Measurements from ENCODE around the gene CXCL17. TPM values are rescaled to one million over a fixed set of nuclear protein-coding genes. Genes with fewer than 3 reads are reported as not detected.

Gene CXCL17
- total RNA-seq, 1 experiment from 2014 or later: not detected

GRCh38 chr19:42474743-42475142 is 32.0 kb upstream of the CXCL17 start:
- peaks cover 0 to 6% (median 3%) of the 10 kb centered on the region in 3 experiments; a peak in 5 of 7 replicates for H3K36me3 Mint-ChIP-seq (ENCODE audit: insufficient read depth in 1 of 3, low read depth in 3 of 3)
- Histone ChIP-seq H4K8ac (replicated peaks; ENCODE audit: insufficient read length, low read depth, low read length) (no peak overlapping the region), H4K5ac (ENCODE audit: insufficient read length, low read depth, low read length) (no peak overlapping the region), H3K9ac (ENCODE audit: extremely low read depth, insufficient read length, low read length) (no peak overlapping the region), H3K4me2 (ENCODE audit: insufficient read depth, insufficient read length, low read length) (no peak overlapping the region), H3K9me3 (ENCODE audit: control insufficient read depth, low read depth, low read length) (no peaks in the 10 kb centered on the region), H2BK12ac (ENCODE audit: insufficient read length, low read depth, low read length) (no peak overlapping the region), H3K4me1 (ENCODE audit: insufficient read depth, low read length) (peaks cover 23% of the 10 kb centered on the region), H2BK5ac (ENCODE audit: insufficient read length, low read length) (peak overlapping the region; percentile 10), H3K79me2 (ENCODE audit: insufficient read depth, low read length) (no peaks in the 10 kb centered on the region), H4K91ac (ENCODE audit: insufficient read length, low read depth, low read length) (no peak overlapping the region), H2BK15ac (ENCODE audit: low read depth, low read length) (no peak overlapping the region), H2AK5ac (ENCODE audit: insufficient read length, low read length) (no peak overlapping the region), H3K4ac (ENCODE audit: low read depth, low read length) (no peak overlapping the region), H3K23me2 (ENCODE audit: insufficient read length, low read depth, low read length, poor library complexity, severe bottlenecking) (no peaks in the 10 kb centered on the region), H3K23ac (ENCODE audit: insufficient read length, low read depth, low read length) (no peak overlapping the region), H2AFZ (ENCODE audit: low read length) (no peak overlapping the region), H3K79me1 (ENCODE audit: insufficient read depth, low read depth, low read length, poor library complexity, severe bottlenecking) (no peaks in the 10 kb centered on the region), H2BK20ac (ENCODE audit: low read depth, low read length, poor library complexity, severe bottlenecking) (no peak overlapping the region), H3K56ac (ENCODE audit: insufficient read length, low read depth, low read length) (no peak overlapping the region), H3T11ph (ENCODE audit: low read length) (peak overlapping the region; percentile 24), H2BK120ac (ENCODE audit: low read depth, low read length, poor library complexity, severe bottlenecking) (no peak overlapping the region), H3K18ac (ENCODE audit: insufficient read length, low read depth, low read length) (peak overlapping the region; percentile 20), H3K27me3 (ENCODE audit: insufficient read depth, low read length) (no peaks in the 10 kb centered on the region), H3K14ac (ENCODE audit: insufficient read depth, low read length) (no peak overlapping the region), H4K20me1 (ENCODE audit: control insufficient read depth, insufficient read depth, insufficient read length) (no peaks in the 10 kb centered on the region), H3K27ac (ENCODE audit: insufficient read length, low read depth, low read length) (peak overlapping the region; percentile 81)
- H3K4me3 Mint-ChIP-seq: peak overlapping the region in 1 of 2 experiments; percentile 43; a peak in 3 of 5 replicates
- H3K9me3 Mint-ChIP-seq: no peaks in the 10 kb centered on the region
- WGBS (ENCODE audit: extremely low coverage, insufficient read length, low lambda C conversion rate): no CpG with 5 or more reads among the region's 4 CpGs
- H3K27me3 Mint-ChIP-seq (ENCODE audit: low read depth): no peaks in the 10 kb centered on the region; the same call in 1 of the 2 replicates
- no peak for TF ChIP-seq CTCF (conservative IDR thresholded peaks at IDR 0.05)
- H3K4me1 Mint-ChIP-seq: peaks cover 60 to 64% of the 10 kb centered on the region in 2 experiments
- no peak for DNase-seq
- peak overlapping the region; percentile 91 to 98 (median 96) for H3K27ac Mint-ChIP-seq

All from H9 (cell line).